ENCODE measurements around the gene RNF126.

DNA sequence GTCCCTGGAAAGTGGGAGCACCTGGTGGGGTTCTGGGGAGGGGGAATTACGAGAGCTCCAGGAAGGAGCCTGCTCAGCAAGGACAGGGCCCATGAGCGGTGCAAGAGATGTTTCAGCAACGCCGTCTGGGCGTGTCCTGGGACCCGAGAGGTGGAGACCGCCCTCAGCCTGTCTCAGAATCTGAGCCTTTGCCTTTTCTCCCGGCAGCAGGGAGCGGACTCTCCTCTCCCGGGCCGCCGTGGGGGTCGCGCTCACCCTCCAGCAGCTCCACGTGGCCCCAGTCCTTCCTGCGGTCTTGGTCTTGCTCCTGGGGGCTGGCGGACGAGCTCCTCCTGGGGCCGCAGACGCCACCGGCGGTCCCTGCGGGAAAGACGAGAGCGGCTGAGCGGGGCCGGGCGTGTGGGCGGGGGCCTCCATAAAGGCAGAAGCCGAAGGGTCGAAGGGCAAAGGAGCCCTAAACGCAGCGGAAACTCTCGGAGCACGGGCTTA is 30.4 kb downstream of the RNF126 start:
- TF ChIP-seq, protein P1, sequence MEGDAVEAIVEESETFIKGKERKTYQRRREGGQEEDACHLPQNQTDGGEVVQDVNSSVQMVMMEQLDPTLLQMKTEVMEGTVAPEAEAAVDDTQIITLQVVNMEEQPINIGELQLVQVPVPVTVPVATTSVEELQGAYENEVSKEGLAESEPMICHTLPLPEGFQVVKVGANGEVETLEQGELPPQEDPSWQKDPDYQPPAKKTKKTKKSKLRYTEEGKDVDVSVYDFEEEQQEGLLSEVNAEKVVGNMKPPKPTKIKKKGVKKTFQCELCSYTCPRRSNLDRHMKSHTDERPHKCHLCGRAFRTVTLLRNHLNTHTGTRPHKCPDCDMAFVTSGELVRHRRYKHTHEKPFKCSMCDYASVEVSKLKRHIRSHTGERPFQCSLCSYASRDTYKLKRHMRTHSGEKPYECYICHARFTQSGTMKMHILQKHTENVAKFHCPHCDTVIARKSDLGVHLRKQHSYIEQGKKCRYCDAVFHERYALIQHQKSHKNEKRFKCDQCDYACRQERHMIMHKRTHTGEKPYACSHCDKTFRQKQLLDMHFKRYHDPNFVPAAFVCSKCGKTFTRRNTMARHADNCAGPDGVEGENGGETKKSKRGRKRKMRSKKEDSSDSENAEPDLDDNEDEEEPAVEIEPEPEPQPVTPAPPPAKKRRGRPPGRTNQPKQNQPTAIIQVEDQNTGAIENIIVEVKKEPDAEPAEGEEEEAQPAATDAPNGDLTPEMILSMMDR (conservative IDR thresholded peaks at IDR 0.05) = no peak
- no peak for TF ChIP-seq ZFX (IDR thresholded peaks at IDR 0.05)

Data from C4-2B (cell line).